Duodenal mucosa (tissue), 2 donors: ENCODE results near the gene MECR.

Experiments used
- H3K27ac ChIP-seq: one replicate; pipeline ENCODE4 v1.7.0; 2013; ENCODE audit warnings: low read depth, low read length
- H3K27me3 ChIP-seq, 2 donors: one replicate each; pipeline ENCODE4 v1.7.0; 2013; ENCODE audit warnings: low read length in 2 of 2, control low read depth in 1 of 2; ENCODE audit not compliant: insufficient read depth in 2 of 2, control insufficient read depth in 1 of 2
- H3K36me3 ChIP-seq, 2 donors: one replicate each; pipeline ENCODE4 v1.7.0; 2013; ENCODE audit warnings: low read length in 2 of 2, control low read depth in 1 of 2; ENCODE audit not compliant: insufficient read depth in 2 of 2, control insufficient read depth in 1 of 2
- H3K4me1 ChIP-seq, 2 donors: one replicate each; pipeline ENCODE4 v1.7.0; 2013; ENCODE audit warnings: low read length in 2 of 2, control low read depth in 1 of 2; ENCODE audit not compliant: insufficient read depth in 2 of 2, control insufficient read depth in 1 of 2
- H3K4me3 ChIP-seq, 2 donors: one replicate each; pipeline ENCODE4 v1.7.0; 2013; ENCODE audit warnings: low read length in 2 of 2, low read depth in 1 of 2
- H3K9ac ChIP-seq, 2 donors: one replicate each; pipeline ENCODE4 v1.7.0; 2013; ENCODE audit warnings: low read length in 2 of 2, low read depth in 1 of 2
- H3K9me3 ChIP-seq, 2 donors: one replicate each; pipeline ENCODE4 v1.7.0; 2013; ENCODE audit warnings: low read length in 2 of 2, control low read depth in 1 of 2; ENCODE audit not compliant: control insufficient read depth in 1 of 2

Gene MECR

GRCh38 chr1:29176576-29176975 lies 54.2 kb downstream of the MECR start:
- Histone ChIP-seq H3K9ac (peak overlapping the region in 1 of 2 donors; percentile 17), H3K9me3 (no peaks in the 10 kb centered on the region), H3K4me3 (no peak overlapping the region), H3K27me3 (no peaks in the 10 kb centered on the region), H3K4me1 (peaks cover 21 to 24% of the 10 kb centered on the region in 2 donors), H3K36me3 (peaks cover 3 to 6% of the 10 kb centered on the region in 2 donors), H3K27ac (no peak overlapping the region)

GRCh38 chr1:29172415-29172939 lies 58.3 kb downstream of the MECR start:
- peaks cover 3 to 36% of the 10 kb centered on the region in 2 donors for H3K4me1 ChIP-seq
- H3K36me3 ChIP-seq, result peaks cover 7 to 9% of the 10 kb centered on the region in 2 donors
- no peak overlapping the region for H3K27ac ChIP-seq
- no peak overlapping the region for H3K9ac ChIP-seq
- no peaks in the 10 kb centered on the region for H3K9me3 ChIP-seq
- no peaks in the 10 kb centered on the region for H3K27me3 ChIP-seq
- H3K4me3 ChIP-seq, result no peak overlapping the region

- Histone ChIP-seq H3K27ac (no peak overlapping the region), H3K27me3 (no peaks in the 10 kb centered on the region), H3K36me3 (peaks cover 7 to 12% of the 10 kb centered on the region in 2 donors), H3K9me3 (no peaks in the 10 kb centered on the region), H3K4me3 (no peak overlapping the region), H3K9ac (no peak overlapping the region), H3K4me1 (peaks cover 8 to 40% of the 10 kb centered on the region in 2 donors)
Measured at GRCh38 chr1:29171521-29171920, 59.2 kb downstream of the MECR start.

DNA sequence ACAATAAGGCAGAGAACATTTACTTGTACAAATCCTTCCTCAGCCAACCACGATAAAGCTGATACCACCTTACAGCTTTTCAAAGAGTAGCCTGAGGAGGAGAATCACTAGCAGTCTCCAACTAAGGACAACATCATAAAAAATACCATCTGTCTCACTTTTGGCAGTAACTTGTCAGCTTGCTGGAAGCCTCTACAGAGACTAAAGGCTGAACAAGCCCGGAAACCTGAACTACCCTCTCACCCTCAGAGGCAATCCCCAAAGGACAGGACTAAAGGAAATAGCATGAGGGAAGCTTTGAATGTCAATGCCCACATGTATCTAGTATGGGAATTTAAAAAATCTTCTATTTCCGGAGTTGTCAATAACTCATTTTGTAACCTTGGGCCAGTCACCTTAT lies 59.6 kb downstream of the MECR start:
- Histone ChIP-seq H3K27me3 (no peaks in the 10 kb centered on the region), H3K9me3 (no peaks in the 10 kb centered on the region), H3K4me1 (peaks cover 12 to 45% of the 10 kb centered on the region in 2 donors), H3K27ac (no peak overlapping the region), H3K9ac (no peak overlapping the region), H3K4me3 (no peak overlapping the region), H3K36me3 (peaks cover 7 to 16% of the 10 kb centered on the region in 2 donors)

- Histone ChIP-seq H3K27me3 (no peaks in the 10 kb centered on the region), H3K9ac (no peak overlapping the region), H3K4me3 (no peak overlapping the region), H3K4me1 (peaks cover 18 to 53% of the 10 kb centered on the region in 2 donors), H3K36me3 (peaks cover 7 to 27% of the 10 kb centered on the region in 2 donors), H3K9me3 (no peaks in the 10 kb centered on the region), H3K27ac (no peak overlapping the region)
Measured at GRCh38 chr1:29169976-29170375, 60.8 kb downstream of the MECR start.

DNA sequence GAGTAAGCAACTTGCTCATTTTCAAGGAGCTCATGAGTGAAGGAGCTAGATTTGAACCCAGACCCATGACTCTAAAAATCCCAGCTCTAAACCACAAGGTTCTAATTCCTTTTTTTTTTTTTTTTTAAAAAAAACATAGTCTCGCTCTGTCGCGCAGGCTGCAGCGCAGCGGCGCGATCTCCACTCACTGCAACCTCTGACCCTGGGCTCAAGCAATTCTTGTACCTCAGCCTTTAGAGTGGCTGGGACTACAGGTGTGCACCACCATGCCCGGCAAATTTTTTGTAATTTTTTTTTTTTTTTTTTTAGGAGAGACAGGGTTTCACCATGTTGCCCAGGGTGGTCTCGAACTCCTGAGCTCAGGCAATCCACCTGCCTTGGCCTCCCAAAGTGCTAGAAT lies 62.8 kb downstream of the MECR start:
- Histone ChIP-seq H3K9me3 (no peaks in the 10 kb centered on the region), H3K27me3 (no peaks in the 10 kb centered on the region), H3K9ac (no peak overlapping the region), H3K4me3 (no peak overlapping the region), H3K4me1 (peaks cover 18 to 57% of the 10 kb centered on the region in 2 donors), H3K36me3 (peaks cover 15 to 27% of the 10 kb centered on the region in 2 donors), H3K27ac (no peak overlapping the region)

- Histone ChIP-seq H3K36me3 (peaks cover 19 to 30% of the 10 kb centered on the region in 2 donors), H3K9ac (peak overlapping the region in 1 of 2 donors; percentile 19), H3K4me1 (peaks cover 24 to 68% of the 10 kb centered on the region in 2 donors), H3K27me3 (no peaks in the 10 kb centered on the region), H3K4me3 (no peak overlapping the region), H3K27ac (peak overlapping the region; percentile 47), H3K9me3 (no peaks in the 10 kb centered on the region)
Measured at GRCh38 chr1:29166291-29166878, 64.3 kb downstream of the MECR start.

DNA sequence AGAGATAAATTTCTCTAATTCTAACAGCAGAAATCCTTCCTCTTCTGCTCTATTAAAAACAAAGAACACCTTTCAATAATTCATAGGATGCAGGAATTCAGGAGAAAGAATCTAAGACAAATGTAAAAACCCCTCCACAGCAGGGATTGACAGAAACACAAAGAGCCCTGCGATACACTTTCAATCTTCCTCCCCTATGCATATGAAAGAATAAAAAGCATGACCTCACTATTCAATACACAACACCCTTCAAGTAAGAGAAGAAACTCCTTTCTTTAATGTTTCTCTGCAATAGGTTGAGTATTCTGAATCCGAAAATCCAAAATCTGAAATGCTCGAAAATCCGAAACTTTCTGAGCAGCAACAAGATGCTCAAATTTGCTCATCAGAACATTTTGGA lies 66.1 kb downstream of the MECR start:
- Histone ChIP-seq H3K4me1 (peaks cover 21 to 50% of the 10 kb centered on the region in 2 donors), H3K27ac (no peak overlapping the region), H3K4me3 (no peak overlapping the region), H3K27me3 (no peaks in the 10 kb centered on the region), H3K9me3 (no peaks in the 10 kb centered on the region), H3K36me3 (peaks cover 23 to 45% of the 10 kb centered on the region in 2 donors), H3K9ac (no peak overlapping the region)

- Histone ChIP-seq H3K27ac (no peak overlapping the region), H3K4me1 (peaks cover 21 to 39% of the 10 kb centered on the region in 2 donors), H3K9ac (no peak overlapping the region), H3K36me3 (peaks cover 29 to 56% of the 10 kb centered on the region in 2 donors), H3K27me3 (no peaks in the 10 kb centered on the region), H3K4me3 (no peak overlapping the region), H3K9me3 (peaks cover 2 to 8% of the 10 kb centered on the region in 2 donors)
Measured at GRCh38 chr1:29162476-29163138, 68.1 kb downstream of the MECR start.

DNA sequence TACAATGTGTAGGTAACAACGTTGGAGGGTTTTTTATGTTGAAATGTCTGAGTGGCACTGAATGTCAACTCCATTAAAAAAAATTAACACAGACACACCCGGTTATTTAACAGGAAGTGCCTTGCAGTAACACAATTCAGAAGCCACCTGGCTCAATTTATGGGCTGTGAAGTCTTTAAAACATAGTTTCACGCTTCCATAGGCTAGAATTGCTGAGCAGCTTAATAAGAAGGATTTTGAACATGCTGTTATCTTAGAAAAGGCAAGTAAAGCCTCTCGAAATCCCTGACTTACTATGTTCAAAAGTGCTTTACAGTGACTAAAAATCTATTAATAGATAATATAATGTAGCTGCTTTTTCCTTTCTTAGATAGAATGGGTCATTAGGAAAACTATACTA lies 68.7 kb downstream of the MECR start:
- peaks cover 21 to 42% of the 10 kb centered on the region in 2 donors for H3K4me1 ChIP-seq
- H3K9me3 ChIP-seq, result peaks cover 2 to 8% of the 10 kb centered on the region in 2 donors
- H3K36me3 ChIP-seq, result peaks cover 34 to 60% of the 10 kb centered on the region in 2 donors
- H3K4me3 ChIP-seq, result no peak overlapping the region
- no peak overlapping the region for H3K9ac ChIP-seq
- no peaks in the 10 kb centered on the region for H3K27me3 ChIP-seq
- no peak overlapping the region for H3K27ac ChIP-seq
